K562 (cell line): Measurements from ENCODE around the gene DCUN1D4.

Source experiments
- ATF1 ChIP-seq, 2 experiments: fragments of 450-650 bp in 1 of 2; IDR thresholded peaks; 2 replicates each; pipeline ENCODE4 v1.6.1; 2016; ENCODE audit warnings: missing compliant biosample characterization in 1 of 2, missing genetic modification characterization in 1 of 2
- ELF1 ChIP-seq: fragments of 200-800 bp; sonication (Bioruptor generic); IDR thresholded peaks from 2 replicates; pipeline ENCODE4 v1.6.1; 2016; ENCODE audit warnings: missing genetic modification characterization, missing compliant biosample characterization
- EP300 ChIP-seq: IDR thresholded peaks from 2 replicates; pipeline ENCODE4 v1.6.1; 2012; ENCODE audit warnings: low read length, improper control_type of control experiment
- FOXK2 ChIP-seq, 2 experiments: fragments of 450-650 bp; IDR thresholded peaks in 1 of 2; conservative IDR thresholded peaks in 1 of 2; 2 replicates each; pipeline ENCODE4 v1.6.1; 2016; ENCODE audit warnings: low read depth in 2 of 2, mild to moderate bottlenecking in 1 of 2
- MTA1 ChIP-seq: fragments of 450-650 bp; IDR thresholded peaks from 2 replicates; pipeline ENCODE4 v1.6.1; 2017; ENCODE audit warnings: borderline replicate concordance
- NR3C1 ChIP-seq: sonication (generic); formaldehyde crosslinking; IDR thresholded peaks from 2 replicates; pipeline ENCODE4 v1.8.1; 2022; ENCODE audit warnings: missing genetic modification reagents
- POLR2A ChIP-seq: fragments of 450-650 bp; conservative IDR thresholded peaks from 2 replicates; pipeline ENCODE4 v1.6.1; 2016
- ZNF764 ChIP-seq: fragments of 250-450 bp; sonication (Bioruptor Pico); IDR thresholded peaks from 2 replicates; pipeline ENCODE4 v1.4.0; 2020; ENCODE audit warnings: low read depth, mild to moderate bottlenecking, moderate library complexity
- TF ChIP-seq, protein P1 (sequence below), 3 experiments: IDR thresholded peaks in 2 of 3; conservative IDR thresholded peaks in 1 of 3; 2 replicates each; pipeline ENCODE4 v1.5.1; 2011 to 2012; ENCODE audit warnings: low read length in 3 of 3, mild to moderate bottlenecking in 3 of 3, control low read depth in 2 of 3, improper control_type of control experiment in 1 of 3, inconsistent platforms in 1 of 3, low read depth in 1 of 3, mixed read lengths in 1 of 3, moderate library complexity in 1 of 3; ENCODE audit not compliant: insufficient read depth in 2 of 3

DNA sequence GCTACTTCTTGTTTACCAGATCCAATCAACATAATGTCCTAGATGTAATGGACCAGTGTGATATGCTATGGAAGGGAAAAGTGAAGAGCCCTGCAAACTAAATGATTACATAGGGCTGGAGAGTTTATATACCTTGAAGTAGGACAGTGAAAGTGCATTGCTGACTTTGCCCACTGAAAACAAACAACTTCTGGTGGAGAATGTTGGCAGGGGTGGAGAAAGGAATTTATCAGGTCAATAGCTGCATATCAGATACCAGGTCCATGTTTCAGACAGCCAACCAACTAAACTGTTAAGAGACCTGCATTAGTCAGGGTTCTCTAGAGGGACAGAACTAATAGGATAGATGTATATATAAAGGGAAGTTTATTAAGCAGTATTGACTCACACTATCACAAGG lies 82.4 kb downstream of the DCUN1D4 start:
- TF ChIP-seq POLR2A (no peak), FOXK2 (conservative IDR thresholded peaks at IDR 0.05 in 1 of 2, IDR thresholded peaks at IDR 0.05 in 1 of 2; ENCODE audit: low read depth in 2 of 2) (no peak), ELF1 (no peak), EP300 (no peak), MTA1 (no peak), NR3C1 (CRISPR knock-in tag) (no peak), ATF1 (CRISPR knock-in tag; IDR thresholded peaks at IDR 0.05) (no peak), ATF1 (tag; IDR thresholded peaks at IDR 0.05) (no peak), ZNF764 (CRISPR knock-in tag) (no peak)
- TF ChIP-seq, protein P1, sequence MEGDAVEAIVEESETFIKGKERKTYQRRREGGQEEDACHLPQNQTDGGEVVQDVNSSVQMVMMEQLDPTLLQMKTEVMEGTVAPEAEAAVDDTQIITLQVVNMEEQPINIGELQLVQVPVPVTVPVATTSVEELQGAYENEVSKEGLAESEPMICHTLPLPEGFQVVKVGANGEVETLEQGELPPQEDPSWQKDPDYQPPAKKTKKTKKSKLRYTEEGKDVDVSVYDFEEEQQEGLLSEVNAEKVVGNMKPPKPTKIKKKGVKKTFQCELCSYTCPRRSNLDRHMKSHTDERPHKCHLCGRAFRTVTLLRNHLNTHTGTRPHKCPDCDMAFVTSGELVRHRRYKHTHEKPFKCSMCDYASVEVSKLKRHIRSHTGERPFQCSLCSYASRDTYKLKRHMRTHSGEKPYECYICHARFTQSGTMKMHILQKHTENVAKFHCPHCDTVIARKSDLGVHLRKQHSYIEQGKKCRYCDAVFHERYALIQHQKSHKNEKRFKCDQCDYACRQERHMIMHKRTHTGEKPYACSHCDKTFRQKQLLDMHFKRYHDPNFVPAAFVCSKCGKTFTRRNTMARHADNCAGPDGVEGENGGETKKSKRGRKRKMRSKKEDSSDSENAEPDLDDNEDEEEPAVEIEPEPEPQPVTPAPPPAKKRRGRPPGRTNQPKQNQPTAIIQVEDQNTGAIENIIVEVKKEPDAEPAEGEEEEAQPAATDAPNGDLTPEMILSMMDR (IDR thresholded peaks at IDR 0.05 in 2 of 3, conservative IDR thresholded peaks at IDR 0.05 in 1 of 3; ENCODE audit: insufficient read depth in 2 of 3, low read depth in 1 of 3, low read length in 3 of 3): no peak
